Chondrocyte (in vitro differentiated cells): ENCODE measurements around the gene STEAP1B. TPM values are rescaled to one million over a fixed set of nuclear protein-coding genes. Genes with fewer than 3 reads are reported as not detected.

Source experiments
- DNase-seq: peaks from one replicate; pipeline ENCODE4 v3.0.0; 2021; ENCODE audit warnings: mixed read lengths, low spot score
- H3K27ac Mint-ChIP-seq: one replicate; pipeline ENCODE4 v1.8.0; 2021; ENCODE audit warnings: mild to moderate bottlenecking, moderate library complexity, mixed read lengths; ENCODE audit not compliant: unreplicated experiment
- H3K27me3 Mint-ChIP-seq: 2 replicates; pipeline ENCODE4 v1.8.0; 2021; ENCODE audit warnings: low read depth, mixed read lengths
- H3K36me3 Mint-ChIP-seq: 2 replicates; pipeline ENCODE4 v1.8.0; 2021; ENCODE audit warnings: low read depth, mixed read lengths
- H3K4me1 Mint-ChIP-seq: 2 replicates; pipeline ENCODE4 v1.8.0; 2021; ENCODE audit warnings: low read depth, mild to moderate bottlenecking, mixed read lengths
- H3K4me3 Mint-ChIP-seq: one replicate; pipeline ENCODE4 v1.8.0; 2021; ENCODE audit warnings: mild to moderate bottlenecking, moderate library complexity, mixed read lengths; ENCODE audit not compliant: unreplicated experiment
- H3K9me3 Mint-ChIP-seq: 2 replicates; pipeline ENCODE4 v1.8.0; 2021; ENCODE audit warnings: low read depth, mixed read lengths
- total RNA-seq: library from RNA; stranded (reverse); gene quantifications from 3 replicates; pipeline ENCODE4 v1.2.1, GENCODE V29; 2021
- TF ChIP-seq, protein P1 (sequence below): fragments of 200-600 bp; sonication (generic); IDR thresholded peaks from 2 replicates; pipeline ENCODE4 v1.5.0; 2021; ENCODE audit warnings: antibody characterized with exemption, mild to moderate bottlenecking, moderate library complexity

Gene STEAP1B
- total RNA-seq, 1 donor from 2014 or later = 4.2 TPM

DNA sequence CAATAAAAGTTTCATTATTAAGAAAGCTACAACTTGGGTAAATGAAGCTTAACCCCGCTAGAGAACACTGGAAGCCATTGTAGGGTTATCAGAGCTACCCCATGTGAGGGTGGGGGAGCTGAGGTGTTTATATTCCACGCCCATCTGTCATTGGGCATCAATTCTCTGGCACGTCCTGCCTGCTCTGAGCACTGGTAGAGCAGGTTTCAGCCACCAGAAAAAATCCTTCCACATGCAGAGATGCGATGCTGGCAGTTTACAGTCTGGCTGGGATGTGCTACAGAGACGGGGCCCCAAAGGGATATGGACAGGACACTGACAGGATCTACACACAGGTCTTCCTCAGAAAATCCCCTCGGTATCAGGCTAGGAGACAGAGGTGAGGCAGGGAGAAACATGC, 127.1 kb downstream of the STEAP1B start:
- H3K27ac Mint-ChIP-seq = no peak overlapping the region
- no peak overlapping the region for H3K4me3 Mint-ChIP-seq
- no peaks in the 10 kb centered on the region for H3K9me3 Mint-ChIP-seq
- TF ChIP-seq, protein P1, sequence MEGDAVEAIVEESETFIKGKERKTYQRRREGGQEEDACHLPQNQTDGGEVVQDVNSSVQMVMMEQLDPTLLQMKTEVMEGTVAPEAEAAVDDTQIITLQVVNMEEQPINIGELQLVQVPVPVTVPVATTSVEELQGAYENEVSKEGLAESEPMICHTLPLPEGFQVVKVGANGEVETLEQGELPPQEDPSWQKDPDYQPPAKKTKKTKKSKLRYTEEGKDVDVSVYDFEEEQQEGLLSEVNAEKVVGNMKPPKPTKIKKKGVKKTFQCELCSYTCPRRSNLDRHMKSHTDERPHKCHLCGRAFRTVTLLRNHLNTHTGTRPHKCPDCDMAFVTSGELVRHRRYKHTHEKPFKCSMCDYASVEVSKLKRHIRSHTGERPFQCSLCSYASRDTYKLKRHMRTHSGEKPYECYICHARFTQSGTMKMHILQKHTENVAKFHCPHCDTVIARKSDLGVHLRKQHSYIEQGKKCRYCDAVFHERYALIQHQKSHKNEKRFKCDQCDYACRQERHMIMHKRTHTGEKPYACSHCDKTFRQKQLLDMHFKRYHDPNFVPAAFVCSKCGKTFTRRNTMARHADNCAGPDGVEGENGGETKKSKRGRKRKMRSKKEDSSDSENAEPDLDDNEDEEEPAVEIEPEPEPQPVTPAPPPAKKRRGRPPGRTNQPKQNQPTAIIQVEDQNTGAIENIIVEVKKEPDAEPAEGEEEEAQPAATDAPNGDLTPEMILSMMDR = no peak
- peaks cover 12% of the 10 kb centered on the region for H3K4me1 Mint-ChIP-seq
- H3K27me3 Mint-ChIP-seq = peaks cover 5% of the 10 kb centered on the region
- no peak for DNase-seq
- H3K36me3 Mint-ChIP-seq = no peaks in the 10 kb centered on the region

DNA sequence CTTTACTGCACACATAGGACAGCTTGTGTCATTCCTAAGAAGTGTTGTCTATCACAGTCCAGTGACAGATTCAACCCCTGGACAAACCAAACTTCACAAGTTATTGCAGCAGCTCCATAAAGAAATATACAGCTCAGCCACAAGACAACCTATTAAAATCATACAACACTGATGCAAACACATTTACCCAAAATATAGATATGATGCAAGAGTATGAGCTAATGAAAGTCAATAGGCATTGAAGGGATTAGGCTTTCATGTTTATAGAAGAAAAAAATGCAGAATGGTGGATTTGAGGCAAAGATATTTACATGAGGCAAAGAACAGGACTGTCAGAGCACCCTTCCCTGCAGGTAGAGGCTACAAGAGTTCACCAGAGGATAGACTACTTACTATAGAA, 128.1 kb downstream of the STEAP1B start:
- Mint-ChIP-seq H3K36me3 (no peaks in the 10 kb centered on the region), H3K27ac (no peak overlapping the region), H3K4me3 (no peak overlapping the region)

More for the DNA sequence above, 128.1 kb downstream of the STEAP1B start:
- DNase-seq = no peak
- peaks cover 9% of the 10 kb centered on the region for H3K4me1 Mint-ChIP-seq
- TF ChIP-seq, protein P1 = no peak
- H3K9me3 Mint-ChIP-seq = no peaks in the 10 kb centered on the region
- H3K27me3 Mint-ChIP-seq = peaks cover 5% of the 10 kb centered on the region

Other genes starting within 250 kb of the STEAP1B start
- 0.53 to 2.2 TPM (median 1.9 TPM) in 3 replicates for gene RAPGEF5, start 143.0 kb downstream of the STEAP1B start, total RNA-seq
- gene IL6, start 227.0 kb upstream of the STEAP1B start, total RNA-seq = 0.45 to 0.82 TPM in 2 of 3 replicates, not detected in the other